Lower leg skin (tissue), 4 donors: ENCODE measurements around the gene ARNT2. TPM values are rescaled to one million over a fixed set of nuclear protein-coding genes. Genes with fewer than 3 reads are reported as not detected.

ENCODE experiments used
- DNase-seq, 2 donors: peaks; one replicate each; pipeline ENCODE4 v3.0.0-alpha.2; 2019; ENCODE audit warnings: low spot score in 2 of 2
- H3K4me3 ChIP-seq: fragments of 200-600 bp; sonication (generic); 2 replicates; pipeline ENCODE4 v1.5.1; 2017; ENCODE audit warnings: mild to moderate bottlenecking, low read depth; ENCODE audit not compliant: poor library complexity, severe bottlenecking
- POLR2A ChIP-seq, 2 donors: fragments of 450-650 bp; IDR thresholded peaks; one replicate each; pipeline ENCODE4 v1.6.1; 2016 to 2017; ENCODE audit warnings: antibody characterized with exemption in 2 of 2, mild to moderate bottlenecking in 1 of 2, moderate library complexity in 1 of 2
- WGBS, 2 donors: methylation state at CpG; one replicate each; pipeline ENCODE4 v1.1.5; 2018; 5-methylcytosine and 5-hydroxymethylcytosine counted together
- intact Hi-C: fragments of 100-400 bp; cut with DNase I; formaldehyde crosslinking; loops from one replicate; pipeline ENCODE4 v1.15.0; 2023; ENCODE audit warnings: low total_unique reads
- total RNA-seq, 4 donors: library from RNA; depleted of rRNA; stranded (reverse); fragments of >200 nt; gene quantifications; one replicate each; pipeline ENCODE4 v1.1.0, GENCODE V29; 2016
- TF ChIP-seq, protein P1 (sequence below), 3 donors: fragments of 450-650 bp; IDR thresholded peaks; one replicate each; pipeline ENCODE4 v1.5.1; 2016; ENCODE audit warnings: antibody characterized with exemption in 3 of 3, mild to moderate bottlenecking in 3 of 3, moderate library complexity in 2 of 3

ARNT2 gene
- total RNA-seq, 4 donors from 2014 or later, result 1.7 to 8.7 (median 3.0) TPM

DNA sequence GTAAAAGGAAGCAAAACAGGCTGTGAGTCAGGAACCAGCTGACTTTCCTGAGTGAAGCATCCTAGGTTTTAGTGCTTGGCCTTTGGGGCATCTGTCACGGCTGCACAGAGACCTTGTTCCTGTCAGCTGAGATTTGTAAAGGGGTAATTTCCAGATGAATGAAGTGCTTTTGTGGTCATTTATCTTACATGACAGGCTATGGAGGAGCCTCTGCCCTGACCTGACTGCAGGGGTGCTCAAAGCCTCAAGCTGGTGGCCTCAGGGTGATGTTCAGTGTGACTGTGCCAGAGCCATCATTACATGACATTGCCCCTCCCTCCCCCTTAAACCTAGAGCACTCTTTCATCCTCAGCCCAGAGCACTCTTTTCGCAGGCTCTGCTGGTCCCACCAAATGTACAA is 132.5 kb downstream of the ARNT2 start:
- 79 to 96% methylated on average over 2 of the region's 2 CpGs for WGBS, 2 donors
- intact Hi-C loops, result no loop called here
- TF ChIP-seq POLR2A (IDR thresholded peaks at IDR 0.05), result no peak
- TF ChIP-seq, protein P1, sequence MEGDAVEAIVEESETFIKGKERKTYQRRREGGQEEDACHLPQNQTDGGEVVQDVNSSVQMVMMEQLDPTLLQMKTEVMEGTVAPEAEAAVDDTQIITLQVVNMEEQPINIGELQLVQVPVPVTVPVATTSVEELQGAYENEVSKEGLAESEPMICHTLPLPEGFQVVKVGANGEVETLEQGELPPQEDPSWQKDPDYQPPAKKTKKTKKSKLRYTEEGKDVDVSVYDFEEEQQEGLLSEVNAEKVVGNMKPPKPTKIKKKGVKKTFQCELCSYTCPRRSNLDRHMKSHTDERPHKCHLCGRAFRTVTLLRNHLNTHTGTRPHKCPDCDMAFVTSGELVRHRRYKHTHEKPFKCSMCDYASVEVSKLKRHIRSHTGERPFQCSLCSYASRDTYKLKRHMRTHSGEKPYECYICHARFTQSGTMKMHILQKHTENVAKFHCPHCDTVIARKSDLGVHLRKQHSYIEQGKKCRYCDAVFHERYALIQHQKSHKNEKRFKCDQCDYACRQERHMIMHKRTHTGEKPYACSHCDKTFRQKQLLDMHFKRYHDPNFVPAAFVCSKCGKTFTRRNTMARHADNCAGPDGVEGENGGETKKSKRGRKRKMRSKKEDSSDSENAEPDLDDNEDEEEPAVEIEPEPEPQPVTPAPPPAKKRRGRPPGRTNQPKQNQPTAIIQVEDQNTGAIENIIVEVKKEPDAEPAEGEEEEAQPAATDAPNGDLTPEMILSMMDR (IDR thresholded peaks at IDR 0.05), result no peak
- no peak for DNase-seq
- no peak overlapping the region for H3K4me3 ChIP-seq

DNA sequence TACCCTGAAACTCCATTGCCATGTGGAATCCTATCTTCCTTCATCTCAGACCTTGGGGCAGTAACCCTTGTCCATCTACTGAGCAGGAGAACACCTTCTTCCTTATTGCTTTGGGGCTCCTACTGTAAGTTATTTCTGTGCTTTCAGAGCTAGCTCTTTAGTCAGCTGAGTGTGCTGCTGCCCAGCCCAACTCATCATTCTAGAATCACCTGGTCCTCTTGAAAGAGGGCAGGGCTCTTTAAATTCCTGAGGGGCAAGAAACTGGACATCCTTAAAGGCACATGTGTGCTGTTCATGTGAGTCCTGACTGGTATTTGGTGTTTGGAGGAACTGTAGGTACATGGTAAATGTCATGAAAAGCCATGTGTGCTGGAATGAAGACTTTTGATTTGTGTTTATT is 140.9 kb downstream of the ARNT2 start:
- intact Hi-C loops, result no loop called here
- no peak for DNase-seq
- no peak overlapping the region for H3K4me3 ChIP-seq
- TF ChIP-seq POLR2A (IDR thresholded peaks at IDR 0.05), result no peak
- TF ChIP-seq, protein P1 (IDR thresholded peaks at IDR 0.05), result no peak

DNA sequence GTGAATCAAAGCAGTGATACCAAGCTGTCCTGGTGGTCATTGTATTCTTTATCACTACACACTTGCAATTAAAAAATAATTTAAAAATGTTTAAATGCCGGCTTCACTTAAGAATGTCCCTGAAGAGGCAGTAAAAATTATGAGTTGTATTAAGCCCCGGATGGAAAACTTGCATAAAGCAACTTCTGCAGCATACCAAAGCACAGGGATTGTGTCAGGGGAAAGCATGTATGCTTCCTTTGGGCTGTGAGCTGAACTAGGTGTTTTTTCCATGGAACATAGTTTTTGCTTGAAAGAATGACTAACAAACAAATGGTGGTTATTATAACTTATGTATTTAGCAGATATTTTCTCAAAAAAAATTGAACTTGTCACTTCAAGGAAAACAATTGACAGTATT is 143.1 kb downstream of the ARNT2 start:
- intact Hi-C loops, result no loop called here
- TF ChIP-seq, protein P1 (IDR thresholded peaks at IDR 0.05), result no peak
- no peak for TF ChIP-seq POLR2A (IDR thresholded peaks at IDR 0.05)
- 85 to 86% methylated on average over 2 of the region's 2 CpGs for WGBS, 2 donors
- H3K4me3 ChIP-seq, result no peak overlapping the region
- DNase-seq, result no peak

DNA sequence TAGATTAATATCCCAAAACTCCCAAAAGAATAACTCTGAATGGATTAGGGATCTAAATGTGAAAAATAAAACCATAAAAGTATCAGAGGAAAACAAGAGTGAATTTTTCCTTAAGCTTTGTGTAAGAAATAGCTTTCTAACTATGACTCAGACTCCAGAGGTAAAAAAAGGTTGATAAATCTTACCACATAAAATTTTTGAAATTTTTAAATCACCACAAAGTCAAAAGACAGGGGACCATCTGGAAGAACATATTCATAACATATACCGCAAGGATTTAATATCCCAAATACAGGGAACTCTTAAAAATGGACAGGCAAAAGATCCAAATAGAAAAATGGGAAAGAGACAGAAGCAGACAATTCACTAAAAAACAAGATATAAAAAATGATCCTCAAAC is 145.0 kb downstream of the ARNT2 start:
- no peak for TF ChIP-seq POLR2A (IDR thresholded peaks at IDR 0.05)
- TF ChIP-seq, protein P1 (IDR thresholded peaks at IDR 0.05), result no peak
- intact Hi-C loops, result no loop called here
- H3K4me3 ChIP-seq, result no peak overlapping the region
- WGBS, 2 donors, result 92 to 93% methylated on average over 1 of the region's 1 CpG
- DNase-seq, result no peak

DNA sequence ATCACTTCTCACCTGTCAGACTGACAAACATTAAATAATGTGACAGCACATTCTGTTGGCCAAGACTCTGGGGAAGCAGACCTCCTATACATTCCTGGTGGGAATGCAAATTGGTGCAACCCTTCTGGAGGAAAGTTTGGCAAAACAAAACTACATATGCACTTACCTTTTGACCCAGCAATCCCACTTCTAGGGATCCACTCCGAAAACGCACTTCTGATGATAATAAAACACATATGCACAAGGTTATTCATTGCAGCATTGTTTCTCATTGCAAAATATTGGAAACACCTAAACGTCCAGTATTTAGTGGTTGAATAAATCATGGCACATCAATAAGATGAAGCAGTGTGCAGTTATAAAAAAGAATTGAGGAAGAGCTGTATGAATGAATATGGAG is 145.5 kb downstream of the ARNT2 start:
- DNase-seq, result no peak
- TF ChIP-seq POLR2A (IDR thresholded peaks at IDR 0.05), result no peak
- TF ChIP-seq, protein P1 (IDR thresholded peaks at IDR 0.05), result no peak
- H3K4me3 ChIP-seq, result no peak overlapping the region
- intact Hi-C loops, result loop anchor here (10.0 kb wide), 1 partner anchor 85 kb away; no protein-coding TSS in a partner anchor
- WGBS, 2 donors, result 73 to 75% methylated on average over 3 of the region's 3 CpGs

DNA sequence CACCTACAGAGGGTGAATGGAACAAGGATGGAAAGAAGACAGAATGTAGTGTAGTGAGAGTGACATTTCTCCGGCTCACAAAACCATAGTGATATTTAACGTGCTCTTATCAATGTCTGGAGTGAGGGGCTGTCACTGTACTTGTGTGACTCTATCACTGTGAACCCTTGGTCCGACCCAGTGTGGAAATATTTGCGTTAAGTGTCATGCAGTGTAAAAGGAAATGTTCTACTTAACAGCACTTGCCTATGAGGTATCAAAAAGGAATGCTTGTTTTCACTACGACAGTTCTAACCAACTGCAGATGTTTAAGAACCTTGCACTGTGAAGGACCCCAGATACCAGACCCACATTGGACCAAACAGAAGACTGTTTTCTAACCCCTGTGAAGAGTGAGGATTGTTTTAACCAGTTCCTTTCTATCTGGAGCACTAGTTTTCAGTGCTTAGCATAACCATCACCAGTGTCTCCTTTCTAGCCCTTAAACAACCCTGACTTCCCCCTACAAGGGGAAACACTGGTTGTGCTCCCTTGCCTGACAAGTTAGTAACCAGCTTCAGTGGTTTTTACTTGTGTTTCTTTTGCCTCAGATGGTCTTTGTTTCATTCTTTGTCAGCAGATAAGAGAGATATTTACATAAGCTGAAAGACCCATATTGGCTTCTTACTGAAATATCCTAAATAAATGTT is 146.2 kb downstream of the ARNT2 start:
- no peak for DNase-seq
- intact Hi-C loops, result loop anchor here (10.0 kb wide), 1 partner anchor 86 kb away; no protein-coding TSS in a partner anchor
- WGBS, 2 donors, result 58 to 64% methylated on average over 5 of the region's 5 CpGs
- no peak overlapping the region for H3K4me3 ChIP-seq
- TF ChIP-seq, protein P1 (IDR thresholded peaks at IDR 0.05), result no peak
- TF ChIP-seq POLR2A (IDR thresholded peaks at IDR 0.05), result no peak
